ENCODE measurements around the gene DICER1.

Gene DICER1

DNA sequence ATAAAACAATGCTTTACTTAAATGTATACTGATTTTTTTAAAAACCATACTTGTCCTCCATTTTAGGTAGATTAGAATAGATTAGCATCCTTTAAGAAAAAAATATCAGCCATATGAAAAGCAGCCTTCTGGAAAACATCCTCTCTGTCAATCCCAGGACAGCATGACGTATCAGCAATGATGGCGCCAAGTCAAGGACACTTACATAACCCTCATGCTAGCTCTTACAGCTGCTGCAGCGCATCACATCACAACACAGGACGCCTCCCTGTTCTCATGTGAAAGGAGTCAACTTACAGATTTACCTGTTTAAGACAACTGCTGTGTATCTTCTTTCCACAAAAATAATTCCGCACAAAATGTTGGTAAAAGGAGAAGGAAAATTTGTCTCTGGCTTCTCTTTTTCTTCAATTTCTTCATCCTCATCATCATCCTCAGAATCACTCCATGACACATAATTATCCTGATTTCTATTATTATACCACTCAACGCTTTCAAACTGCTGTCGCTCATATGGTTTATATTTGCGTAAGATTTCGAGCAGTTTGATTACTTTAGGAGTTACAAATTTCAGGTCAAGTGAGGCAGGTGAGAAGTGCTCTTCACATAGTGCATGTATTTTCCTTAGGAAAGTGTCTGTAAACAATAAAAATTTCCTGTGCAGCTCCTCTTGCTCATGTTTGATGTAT, 33.3 kb downstream of the DICER1 start:
- Histone ChIP-seq H3K36me3 (ENCODE audit: insufficient read depth, low read length) (peaks cover 55% of the 10 kb centered on the region), H2AFZ (ENCODE audit: low read depth, low read length) (no peak overlapping the region), H3K4me1 (ENCODE audit: insufficient read depth, low read length) (peaks cover 15% of the 10 kb centered on the region), H3K9me3 (ENCODE audit: low read length) (no peaks in the 10 kb centered on the region), H3K4me3 (ENCODE audit: low read length) (no peak overlapping the region), H3K27me3 (ENCODE audit: insufficient read depth, low read length) (no peaks in the 10 kb centered on the region)

DNA sequence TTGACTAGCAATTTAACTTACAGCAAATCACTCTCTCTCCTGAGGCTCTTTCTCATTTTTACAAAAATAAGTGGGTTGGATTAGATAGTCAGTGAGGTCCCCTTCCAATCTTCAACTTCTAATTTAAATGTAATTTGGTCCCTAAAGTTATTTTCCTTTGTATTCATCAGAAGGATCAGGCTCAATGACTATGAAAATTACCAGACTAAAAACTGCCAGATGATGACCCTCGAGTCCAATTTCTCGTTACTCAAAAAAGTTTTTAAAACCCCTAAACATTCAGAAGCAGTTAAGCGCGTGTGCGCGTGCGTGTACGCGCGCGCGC, 34.7 kb downstream of the DICER1 start:
- no peak overlapping the region for H3K4me3 ChIP-seq (ENCODE audit: low read length)
- no peaks in the 10 kb centered on the region for H3K27me3 ChIP-seq (ENCODE audit: insufficient read depth, low read length)
- no peaks in the 10 kb centered on the region for H3K9me3 ChIP-seq (ENCODE audit: low read length)
- no peak overlapping the region for H2AFZ ChIP-seq (ENCODE audit: low read depth, low read length)
- peaks cover 15% of the 10 kb centered on the region for H3K4me1 ChIP-seq (ENCODE audit: insufficient read depth, low read length)
- peaks cover 54% of the 10 kb centered on the region for H3K36me3 ChIP-seq (ENCODE audit: insufficient read depth, low read length)

DNA sequence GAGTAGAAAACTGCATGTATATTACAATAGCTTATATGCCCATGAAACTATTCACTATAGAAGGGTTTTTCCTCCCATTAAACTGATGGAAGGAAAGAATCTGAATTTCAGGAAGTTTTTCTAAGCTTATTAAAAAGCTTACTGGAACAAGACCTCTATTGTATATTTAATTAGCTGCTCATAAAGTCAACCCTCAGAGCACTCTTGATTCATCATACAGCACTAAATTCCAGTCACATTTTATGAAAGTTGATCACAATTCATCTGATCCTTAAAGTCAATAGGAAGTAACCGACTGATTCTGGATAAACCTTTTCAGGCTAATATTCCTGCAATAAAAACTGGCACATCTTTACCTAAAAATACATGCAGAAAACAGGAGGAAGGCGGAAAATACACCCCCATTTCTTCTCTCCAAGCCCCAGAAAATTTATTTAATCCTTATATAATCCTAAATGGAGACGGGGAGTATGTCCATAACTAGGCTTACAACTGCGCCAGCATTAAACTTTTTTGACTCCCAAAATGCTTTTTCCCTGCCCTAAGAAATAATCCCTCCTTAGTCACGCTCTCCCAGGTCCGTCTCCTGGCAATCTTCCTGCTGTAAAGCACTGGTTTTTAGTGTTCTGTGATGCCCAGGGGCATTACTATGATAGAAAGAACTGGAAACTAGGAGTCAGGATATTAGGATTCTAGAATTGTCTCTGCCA, 35.3 kb downstream of the DICER1 start:
- no peaks in the 10 kb centered on the region for H3K27me3 ChIP-seq (ENCODE audit: insufficient read depth, low read length)
- no peak overlapping the region for H3K4me3 ChIP-seq (ENCODE audit: low read length)
- H3K4me1 ChIP-seq (ENCODE audit: insufficient read depth, low read length): peaks cover 15% of the 10 kb centered on the region
- H3K36me3 ChIP-seq (ENCODE audit: insufficient read depth, low read length): peaks cover 59% of the 10 kb centered on the region
- no peak overlapping the region for H2AFZ ChIP-seq (ENCODE audit: low read depth, low read length)
- H3K9me3 ChIP-seq (ENCODE audit: low read length): no peaks in the 10 kb centered on the region

DNA sequence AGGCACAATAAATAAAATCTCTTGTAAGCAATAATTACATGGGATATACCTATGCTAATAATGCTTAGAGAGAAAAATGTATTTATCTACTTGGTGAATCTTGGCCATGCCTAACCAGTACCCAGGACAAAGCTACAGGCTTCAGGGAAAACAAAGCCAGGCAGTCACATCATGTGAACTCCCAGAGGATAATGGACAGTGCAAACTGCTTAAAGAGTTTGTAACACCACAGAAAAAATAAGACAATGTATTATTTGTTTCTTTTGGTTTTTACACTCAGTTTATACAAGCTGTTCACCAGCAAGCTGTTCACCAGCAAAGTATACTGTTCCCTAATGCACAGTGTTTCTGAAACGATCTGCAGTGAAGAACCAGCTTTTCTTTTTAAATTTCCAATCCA, 38.0 kb downstream of the DICER1 start:
- Histone ChIP-seq H3K9me3 (ENCODE audit: low read length) (no peaks in the 10 kb centered on the region), H3K36me3 (ENCODE audit: insufficient read depth, low read length) (peaks cover 63% of the 10 kb centered on the region), H3K4me1 (ENCODE audit: insufficient read depth, low read length) (peaks cover 13% of the 10 kb centered on the region), H3K4me3 (ENCODE audit: low read length) (no peak overlapping the region), H3K27me3 (ENCODE audit: insufficient read depth, low read length) (no peaks in the 10 kb centered on the region), H2AFZ (ENCODE audit: low read depth, low read length) (no peak overlapping the region)

DNA sequence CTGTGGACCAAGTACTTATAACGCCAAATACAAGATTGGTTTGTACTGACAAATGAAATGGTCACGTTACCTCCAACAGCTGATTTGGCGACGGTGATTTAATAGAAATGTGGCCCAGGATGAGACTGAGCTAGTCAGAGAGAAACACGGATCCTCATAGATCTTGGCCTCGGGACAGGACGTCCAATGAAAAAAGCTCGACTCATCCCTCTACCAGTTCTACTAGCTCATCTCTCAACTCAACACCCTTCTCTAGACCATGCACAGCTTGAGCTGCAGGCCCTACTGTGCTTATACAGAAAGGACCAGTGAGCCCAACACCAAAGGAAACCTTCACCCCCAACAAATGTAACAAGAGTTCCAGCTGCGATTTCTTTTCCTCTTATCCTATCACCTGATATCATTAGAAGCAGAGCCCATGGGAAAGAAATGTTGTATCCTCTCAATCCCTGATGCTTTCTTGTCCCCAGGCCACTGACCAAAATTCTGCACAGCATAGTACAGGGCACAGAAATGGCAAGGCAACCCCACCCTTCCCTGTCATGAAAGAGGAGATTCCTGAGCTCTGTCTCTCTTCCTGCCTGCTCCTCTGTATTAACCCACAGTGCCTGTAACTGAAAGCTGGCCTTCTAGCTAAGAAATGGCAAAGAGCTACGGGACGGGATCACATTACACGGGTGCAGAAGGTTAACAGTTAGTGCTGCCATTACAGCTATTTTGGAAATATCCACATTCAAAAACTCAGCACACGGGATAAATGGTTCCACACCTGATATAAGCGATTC, 39.2 kb downstream of the DICER1 start:
- peaks cover 13% of the 10 kb centered on the region for H3K4me1 ChIP-seq (ENCODE audit: insufficient read depth, low read length)
- no peak overlapping the region for H3K4me3 ChIP-seq (ENCODE audit: low read length)
- no peak overlapping the region for H2AFZ ChIP-seq (ENCODE audit: low read depth, low read length)
- no peaks in the 10 kb centered on the region for H3K9me3 ChIP-seq (ENCODE audit: low read length)
- H3K27me3 ChIP-seq (ENCODE audit: insufficient read depth, low read length): no peaks in the 10 kb centered on the region
- peaks cover 63% of the 10 kb centered on the region for H3K36me3 ChIP-seq (ENCODE audit: insufficient read depth, low read length)

DNA sequence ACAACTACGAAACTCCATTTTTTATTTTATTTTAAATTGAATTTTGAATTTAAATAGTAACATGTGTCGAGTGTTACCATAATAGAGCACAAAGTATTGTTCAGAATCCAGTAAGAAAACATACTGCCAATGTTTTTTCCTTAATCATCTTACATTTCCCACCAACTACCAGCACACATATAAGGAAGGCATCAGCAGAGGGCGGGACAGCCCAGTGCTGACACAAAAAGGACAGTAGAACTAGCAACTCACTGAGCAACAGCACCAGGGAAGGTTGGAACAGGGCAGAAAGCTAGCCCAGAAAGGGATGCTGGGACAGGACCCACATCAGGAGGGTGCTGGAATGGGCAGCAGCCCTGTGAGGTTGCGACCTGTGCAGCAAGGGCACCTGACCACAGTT, 43.9 kb downstream of the DICER1 start:
- Histone ChIP-seq H3K9me3 (ENCODE audit: low read length) (no peaks in the 10 kb centered on the region), H3K4me1 (ENCODE audit: insufficient read depth, low read length) (peaks cover 3% of the 10 kb centered on the region), H3K4me3 (ENCODE audit: low read length) (no peak overlapping the region), H3K36me3 (ENCODE audit: insufficient read depth, low read length) (peaks cover 83% of the 10 kb centered on the region), H2AFZ (ENCODE audit: low read depth, low read length) (no peak overlapping the region), H3K27me3 (ENCODE audit: insufficient read depth, low read length) (no peaks in the 10 kb centered on the region)

DNA sequence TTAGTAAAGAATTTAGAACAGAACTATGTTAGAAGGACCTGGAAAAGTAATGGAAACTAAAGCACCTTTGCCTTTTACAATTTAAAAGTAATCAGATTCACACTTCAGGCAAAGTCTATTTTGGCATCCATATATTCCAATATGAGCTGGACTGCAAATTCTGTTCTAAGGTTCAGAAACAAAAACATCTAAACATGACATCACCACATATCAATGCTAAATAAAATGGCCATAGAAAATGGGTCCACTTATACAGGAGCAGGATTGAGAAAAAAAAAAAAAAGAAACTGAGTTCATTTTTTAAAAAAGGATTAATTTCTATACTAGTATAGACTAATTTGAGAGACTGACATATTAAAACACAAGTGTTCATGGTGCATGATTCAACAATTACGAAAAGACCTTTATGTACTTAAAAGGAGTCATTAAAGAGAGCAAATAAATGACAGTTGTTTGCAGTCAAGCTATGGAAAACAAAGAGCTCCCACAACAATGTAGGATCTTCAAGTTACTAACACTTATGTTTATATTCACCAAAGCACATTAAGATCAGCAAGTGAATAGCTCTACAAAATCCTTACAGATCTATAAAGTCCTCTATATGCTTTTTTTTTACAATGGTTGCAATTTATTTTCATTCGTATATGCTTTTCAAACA, 45.7 kb downstream of the DICER1 start:
- peaks cover 86% of the 10 kb centered on the region for H3K36me3 ChIP-seq (ENCODE audit: insufficient read depth, low read length)

DNA sequence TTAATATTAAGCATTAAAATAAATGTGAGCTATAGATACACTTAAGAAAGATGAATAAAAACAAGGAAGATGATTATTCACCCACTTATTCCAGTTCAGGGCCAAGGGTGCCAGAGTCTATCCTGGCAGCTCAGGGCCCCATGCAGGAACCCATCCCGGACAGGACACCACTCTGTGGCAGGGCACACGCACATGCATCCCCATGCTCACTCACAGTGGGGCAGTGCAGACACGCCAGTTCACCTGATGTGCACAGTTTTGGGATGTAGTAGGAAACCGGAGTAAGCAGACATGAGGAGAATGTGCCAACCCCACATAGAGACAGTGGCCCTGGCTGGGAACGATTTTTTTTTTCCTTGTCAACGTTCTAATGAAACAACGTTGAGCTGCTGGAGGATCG, 47.2 kb downstream of the DICER1 start:
- Histone ChIP-seq H2AFZ (ENCODE audit: low read depth, low read length) (no peak overlapping the region), H3K4me1 (ENCODE audit: insufficient read depth, low read length) (no peaks in the 10 kb centered on the region), H3K27me3 (ENCODE audit: insufficient read depth, low read length) (no peaks in the 10 kb centered on the region), H3K4me3 (ENCODE audit: low read length) (no peak overlapping the region), H3K36me3 (ENCODE audit: insufficient read depth, low read length) (peaks cover 84% of the 10 kb centered on the region), H3K9me3 (ENCODE audit: low read length) (no peaks in the 10 kb centered on the region)

More for the DNA sequence above, 45.7 kb downstream of the DICER1 start:
- Histone ChIP-seq H3K4me1 (ENCODE audit: insufficient read depth, low read length) (peaks cover under 1% of the 10 kb centered on the region), H3K4me3 (ENCODE audit: low read length) (no peak overlapping the region), H2AFZ (ENCODE audit: low read depth, low read length) (no peak overlapping the region), H3K9me3 (ENCODE audit: low read length) (no peaks in the 10 kb centered on the region), H3K27me3 (ENCODE audit: insufficient read depth, low read length) (no peaks in the 10 kb centered on the region)

DNA sequence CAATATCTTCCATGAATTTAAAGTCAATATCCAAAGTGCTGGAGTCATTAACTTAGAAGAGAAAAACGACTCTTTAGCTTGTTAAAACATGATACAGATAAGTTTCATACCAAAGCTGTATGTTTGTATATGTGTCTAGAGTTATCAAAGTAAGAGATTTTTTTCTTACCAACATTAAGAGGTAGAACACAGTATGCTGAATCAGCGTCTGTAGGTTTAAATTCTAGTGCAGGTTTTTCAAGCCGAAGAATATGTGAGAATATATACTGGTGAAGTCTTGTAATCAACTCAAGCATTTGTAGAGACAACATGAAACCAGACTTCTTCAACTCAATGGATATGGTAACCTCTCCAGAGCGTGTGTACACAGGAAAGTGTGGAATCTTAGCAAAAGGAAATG, 49.6 kb downstream of the DICER1 start:
- no peak overlapping the region for H2AFZ ChIP-seq (ENCODE audit: low read depth, low read length)
- peaks cover 86% of the 10 kb centered on the region for H3K36me3 ChIP-seq (ENCODE audit: insufficient read depth, low read length)
- H3K4me3 ChIP-seq (ENCODE audit: low read length): no peak overlapping the region
- H3K9me3 ChIP-seq (ENCODE audit: low read length): no peaks in the 10 kb centered on the region
- H3K27me3 ChIP-seq (ENCODE audit: insufficient read depth, low read length): no peaks in the 10 kb centered on the region
- H3K4me1 ChIP-seq (ENCODE audit: insufficient read depth, low read length): no peaks in the 10 kb centered on the region

DNA sequence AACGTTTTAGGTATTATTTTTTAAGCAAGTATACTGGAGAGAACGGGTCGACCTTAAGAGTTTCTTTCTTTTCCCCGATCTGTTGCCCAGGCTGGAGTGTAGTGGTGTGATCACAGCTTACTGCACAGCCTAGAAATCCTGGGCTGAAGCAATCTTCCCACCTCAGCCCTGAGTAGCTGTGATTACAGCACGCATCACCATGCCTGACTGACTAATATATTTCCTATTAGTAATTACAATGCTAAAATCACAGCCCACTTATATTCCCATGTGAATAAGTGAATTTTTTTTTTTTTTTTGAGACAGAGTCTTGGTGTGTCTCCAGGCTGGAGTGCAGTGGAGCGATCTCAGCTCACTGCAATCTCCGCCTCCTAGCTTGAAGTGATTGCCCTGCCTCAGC, 50.4 kb downstream of the DICER1 start:
- Histone ChIP-seq H3K36me3 (ENCODE audit: insufficient read depth, low read length) (peaks cover 92% of the 10 kb centered on the region), H3K4me3 (ENCODE audit: low read length) (no peak overlapping the region), H2AFZ (ENCODE audit: low read depth, low read length) (no peak overlapping the region), H3K4me1 (ENCODE audit: insufficient read depth, low read length) (no peaks in the 10 kb centered on the region), H3K27me3 (ENCODE audit: insufficient read depth, low read length) (no peaks in the 10 kb centered on the region), H3K9me3 (ENCODE audit: low read length) (no peaks in the 10 kb centered on the region)

DNA sequence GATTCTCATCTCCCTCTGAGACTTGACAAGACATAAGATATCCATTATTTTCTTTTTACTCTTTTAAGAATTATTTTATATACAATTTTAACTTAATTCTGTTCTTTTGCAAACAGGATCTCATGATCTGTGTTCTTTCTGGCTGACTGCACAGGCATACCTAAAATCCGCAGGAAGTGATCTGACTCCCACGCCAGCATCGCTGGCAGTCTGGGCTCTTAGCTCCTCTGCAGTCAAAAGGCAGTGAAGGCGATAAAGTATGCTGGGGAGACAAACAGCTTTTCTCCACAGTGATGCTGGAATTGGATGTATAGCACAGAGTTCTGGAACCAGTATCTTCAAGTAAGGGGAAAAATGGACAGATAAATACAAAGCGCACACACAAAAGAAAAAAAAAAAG, 52.4 kb downstream of the DICER1 start:
- H3K9me3 ChIP-seq (ENCODE audit: low read length): no peaks in the 10 kb centered on the region
- no peaks in the 10 kb centered on the region for H3K4me1 ChIP-seq (ENCODE audit: insufficient read depth, low read length)
- H3K27me3 ChIP-seq (ENCODE audit: insufficient read depth, low read length): no peaks in the 10 kb centered on the region
- no peak overlapping the region for H3K4me3 ChIP-seq (ENCODE audit: low read length)
- H3K36me3 ChIP-seq (ENCODE audit: insufficient read depth, low read length): peaks cover 90% of the 10 kb centered on the region
- no peak overlapping the region for H2AFZ ChIP-seq (ENCODE audit: low read depth, low read length)

DNA sequence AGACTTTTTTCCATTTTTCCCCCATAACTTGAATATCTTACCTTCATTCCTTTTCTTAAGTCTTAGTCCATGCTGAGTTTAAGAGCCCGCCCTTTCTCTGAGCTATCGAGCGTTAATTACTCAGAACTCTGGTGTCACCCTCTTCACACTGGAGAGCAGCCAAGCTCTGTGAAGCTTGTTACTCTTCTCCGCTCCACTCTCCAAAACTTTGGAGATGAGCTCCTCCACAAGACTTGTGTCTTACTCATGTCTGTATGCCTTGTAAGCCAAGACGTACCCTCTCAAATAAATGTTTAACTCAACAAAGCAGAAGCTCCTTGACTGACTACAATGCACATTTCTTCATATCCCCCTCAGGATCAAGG, 54.7 kb downstream of the DICER1 start:
- Histone ChIP-seq H3K36me3 (ENCODE audit: insufficient read depth, low read length) (peaks cover 71% of the 10 kb centered on the region), H3K9me3 (ENCODE audit: low read length) (no peaks in the 10 kb centered on the region), H3K4me1 (ENCODE audit: insufficient read depth, low read length) (no peaks in the 10 kb centered on the region), H2AFZ (ENCODE audit: low read depth, low read length) (no peak overlapping the region), H3K27me3 (ENCODE audit: insufficient read depth, low read length) (no peaks in the 10 kb centered on the region), H3K4me3 (ENCODE audit: low read length) (no peak overlapping the region)

Measured in neuron (in vitro differentiated cells).